B cell (primary cell): ENCODE measurements around the gene TLL2.

ENCODE experiments used
- EZH2 ChIP-seq: IDR thresholded peaks from 2 replicates; pipeline ENCODE4 v1.6.1; 2012; ENCODE audit warnings: borderline replicate concordance, low read depth, mild to moderate bottlenecking, moderate library complexity, low read length; ENCODE audit not compliant: insufficient read depth, poor library complexity, severe bottlenecking
- TF ChIP-seq, protein P1 (sequence below): fragments of 200-600 bp; IDR thresholded peaks from one replicate; pipeline ENCODE4 v1.8.0; 2022; ENCODE audit warnings: antibody characterized with exemption, mild to moderate bottlenecking

DNA sequence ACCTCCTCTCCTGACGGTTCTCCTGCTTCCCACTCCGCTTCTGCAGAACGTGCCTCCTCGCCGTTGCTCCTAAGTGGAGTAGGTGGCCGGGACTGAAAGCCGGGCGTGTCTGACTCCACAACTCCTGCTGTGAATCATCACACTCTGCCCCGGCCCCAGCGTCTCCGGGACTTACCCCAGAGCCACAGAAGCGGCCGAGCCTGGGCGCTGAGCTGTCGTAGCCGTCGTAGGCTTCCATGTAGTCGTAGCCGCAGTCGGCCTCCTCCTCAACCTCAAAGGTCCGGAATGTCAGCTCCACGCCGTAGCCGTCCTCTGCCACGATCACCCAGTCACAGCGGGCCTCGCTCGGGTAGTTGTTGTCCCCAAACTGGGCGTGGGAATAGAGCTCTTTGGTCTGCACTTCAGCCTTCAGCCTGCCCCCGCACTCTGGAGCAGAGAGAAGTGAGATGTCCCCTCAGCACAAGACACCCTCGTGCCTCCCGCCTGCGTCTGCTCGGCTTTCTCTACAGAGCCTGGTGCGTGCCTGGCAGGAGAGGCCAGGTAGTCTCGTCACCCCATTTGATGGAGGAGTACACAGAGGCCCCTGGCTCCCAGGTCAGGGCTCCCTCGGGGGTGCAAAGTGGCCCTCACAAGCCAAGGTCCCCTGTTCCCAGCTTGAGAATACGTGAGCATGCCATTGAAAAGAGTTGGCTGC is 143.7 kb downstream of the TLL2 start:
- no peak for TF ChIP-seq EZH2
- TF ChIP-seq, protein P1, sequence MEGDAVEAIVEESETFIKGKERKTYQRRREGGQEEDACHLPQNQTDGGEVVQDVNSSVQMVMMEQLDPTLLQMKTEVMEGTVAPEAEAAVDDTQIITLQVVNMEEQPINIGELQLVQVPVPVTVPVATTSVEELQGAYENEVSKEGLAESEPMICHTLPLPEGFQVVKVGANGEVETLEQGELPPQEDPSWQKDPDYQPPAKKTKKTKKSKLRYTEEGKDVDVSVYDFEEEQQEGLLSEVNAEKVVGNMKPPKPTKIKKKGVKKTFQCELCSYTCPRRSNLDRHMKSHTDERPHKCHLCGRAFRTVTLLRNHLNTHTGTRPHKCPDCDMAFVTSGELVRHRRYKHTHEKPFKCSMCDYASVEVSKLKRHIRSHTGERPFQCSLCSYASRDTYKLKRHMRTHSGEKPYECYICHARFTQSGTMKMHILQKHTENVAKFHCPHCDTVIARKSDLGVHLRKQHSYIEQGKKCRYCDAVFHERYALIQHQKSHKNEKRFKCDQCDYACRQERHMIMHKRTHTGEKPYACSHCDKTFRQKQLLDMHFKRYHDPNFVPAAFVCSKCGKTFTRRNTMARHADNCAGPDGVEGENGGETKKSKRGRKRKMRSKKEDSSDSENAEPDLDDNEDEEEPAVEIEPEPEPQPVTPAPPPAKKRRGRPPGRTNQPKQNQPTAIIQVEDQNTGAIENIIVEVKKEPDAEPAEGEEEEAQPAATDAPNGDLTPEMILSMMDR = no peak
